ENCODE results near the gene ADCY10.
A peak's percentile ranks its signal among the peaks of the same experiment; 100 is the strongest.
"Not testable (repeated sequence)": the region's sequence is repeated elsewhere in the genome, so short reads cannot be mapped to it uniquely, and the experiment has no call there.

Gene ADCY10

GRCh38 chr1:167862432-167863076 is 51.4 kb downstream of the ADCY10 start:
- TF ChIP-seq POLR2A (IDR thresholded peaks at IDR 0.05; ENCODE audit: low read length) (no peak), GATA1 (IDR thresholded peaks at IDR 0.05; ENCODE audit: low read depth, low read length) (no peak)
- DNase-seq, result no peak

- TF ChIP-seq GATA1 (IDR thresholded peaks at IDR 0.05; ENCODE audit: low read depth, low read length), result no peak
- no peak for TF ChIP-seq POLR2A (IDR thresholded peaks at IDR 0.05; ENCODE audit: low read length)
These were observed 52.1 kb downstream of the ADCY10 start for GRCh38 chr1:167861664-167862381.

GRCh38 chr1:167860231-167860923 is 53.6 kb downstream of the ADCY10 start:
- TF ChIP-seq GATA1 (IDR thresholded peaks at IDR 0.05; ENCODE audit: low read depth, low read length) (no peak), POLR2A (IDR thresholded peaks at IDR 0.05; ENCODE audit: low read length) (no peak)
- peak in 1 of 2 experiments; percentile 40 for DNase-seq

More at GRCh38 chr1:167861664-167862381, 52.1 kb downstream of the ADCY10 start:
- DNase-seq, result peak; percentile 14 to 54

- no peak for TF ChIP-seq GATA1 (IDR thresholded peaks at IDR 0.05; ENCODE audit: low read depth, low read length)
- TF ChIP-seq POLR2A (IDR thresholded peaks at IDR 0.05; ENCODE audit: low read length), result no peak
- DNase-seq, result no peak
These were observed 57.1 kb downstream of the ADCY10 start for GRCh38 chr1:167856711-167857418.

- DNase-seq, result no peak
- TF ChIP-seq POLR2A (IDR thresholded peaks at IDR 0.05; ENCODE audit: low read length), result no peak
- TF ChIP-seq GATA1 (IDR thresholded peaks at IDR 0.05; ENCODE audit: low read depth, low read length), result no peak
These were observed 59.8 kb downstream of the ADCY10 start for GRCh38 chr1:167854184-167854583.

GRCh38 chr1:167849666-167850065 is 64.3 kb downstream of the ADCY10 start:
- DNase-seq, result no peak
- no peak for TF ChIP-seq GATA1 (IDR thresholded peaks at IDR 0.05; ENCODE audit: low read depth, low read length)
- no peak for TF ChIP-seq POLR2A (IDR thresholded peaks at IDR 0.05; ENCODE audit: low read length)

GRCh38 chr1:167842872-167843271 is 71.1 kb downstream of the ADCY10 start:
- no peak for DNase-seq
- TF ChIP-seq POLR2A (IDR thresholded peaks at IDR 0.05; ENCODE audit: low read length), result no peak
- no peak for TF ChIP-seq GATA1 (IDR thresholded peaks at IDR 0.05; ENCODE audit: low read depth, low read length)

GRCh38 chr1:167841530-167841929 is 72.4 kb downstream of the ADCY10 start:
- TF ChIP-seq POLR2A (IDR thresholded peaks at IDR 0.05; ENCODE audit: low read length) (no peak), GATA1 (IDR thresholded peaks at IDR 0.05; ENCODE audit: low read depth, low read length) (no peak)
- no peak for DNase-seq

GRCh38 chr1:167839009-167839408 is 74.9 kb downstream of the ADCY10 start:
- DNase-seq, result no peak
- TF ChIP-seq POLR2A (IDR thresholded peaks at IDR 0.05; ENCODE audit: low read length) (no peak), GATA1 (IDR thresholded peaks at IDR 0.05; ENCODE audit: low read depth, low read length) (no peak)

- TF ChIP-seq GATA1 (IDR thresholded peaks at IDR 0.05; ENCODE audit: low read depth, low read length) (no peak), POLR2A (IDR thresholded peaks at IDR 0.05; ENCODE audit: low read length) (no peak)
- DNase-seq, result peak in 1 of 2 experiments; percentile 9
These were observed 76.6 kb downstream of the ADCY10 start for GRCh38 chr1:167837326-167837725.

- DNase-seq, result peak; percentile 11 to 47
- TF ChIP-seq POLR2A (IDR thresholded peaks at IDR 0.05; ENCODE audit: low read length) (no peak), GATA1 (IDR thresholded peaks at IDR 0.05; ENCODE audit: low read depth, low read length) (no peak)
These were observed 77.7 kb downstream of the ADCY10 start for GRCh38 chr1:167836197-167836596.

GRCh38 chr1:167833904-167834303 is 80.0 kb downstream of the ADCY10 start:
- TF ChIP-seq GATA1 (IDR thresholded peaks at IDR 0.05; ENCODE audit: low read depth, low read length) (no peak), POLR2A (IDR thresholded peaks at IDR 0.05; ENCODE audit: low read length) (no peak)
- DNase-seq, result no peak

GRCh38 chr1:167832693-167833092 is 81.2 kb downstream of the ADCY10 start:
- no peak for DNase-seq
- TF ChIP-seq GATA1 (IDR thresholded peaks at IDR 0.05; ENCODE audit: low read depth, low read length), result no peak
- no peak for TF ChIP-seq POLR2A (IDR thresholded peaks at IDR 0.05; ENCODE audit: low read length)

GRCh38 chr1:167830668-167831067 is 83.3 kb downstream of the ADCY10 start:
- DNase-seq, result not testable (repeated sequence)
